ENCODE measurements around the gene MINPP1.

GRCh38 chr10:87585565-87586514 lies 81.1 kb downstream of the MINPP1 start:
- TF ChIP-seq PATZ1 (CRISPR knock-in tag; IDR thresholded peaks at IDR 0.05), result no peak
- no peak for TF ChIP-seq USF2 (IDR thresholded peaks at IDR 0.05; ENCODE audit: low read depth, low read length)
- no peak for TF ChIP-seq USF2 (CRISPR knock-in tag; IDR thresholded peaks at IDR 0.05; ENCODE audit: borderline replicate concordance)
- TF ChIP-seq MYNN (CRISPR knock-in tag; IDR thresholded peaks at IDR 0.05; ENCODE audit: low read depth), result no peak
- no peak for TF ChIP-seq ZBTB49 (CRISPR knock-in tag; IDR thresholded peaks at IDR 0.05; ENCODE audit: borderline replicate concordance)
- TF ChIP-seq TEAD3 (CRISPR knock-in tag; optimal IDR thresholded peaks at IDR 0.05; ENCODE audit: borderline replicate concordance), result no peak
- no peak for TF ChIP-seq MAFG (CRISPR knock-in tag; IDR thresholded peaks at IDR 0.05)
- no peak for TF ChIP-seq MED1 (CRISPR knock-in tag; IDR thresholded peaks at IDR 0.05)
- no peak for TF ChIP-seq ZBTB4 (CRISPR knock-in tag; IDR thresholded peaks at IDR 0.05; ENCODE audit: borderline replicate concordance)
- no peak for TF ChIP-seq ZNF337 (CRISPR knock-in tag; IDR thresholded peaks at IDR 0.05; ENCODE audit: borderline replicate concordance, low read depth)
- no peak for TF ChIP-seq JUND (CRISPR knock-in tag; IDR thresholded peaks at IDR 0.05)
- TF ChIP-seq MXI1 (IDR thresholded peaks at IDR 0.05; ENCODE audit: borderline replicate concordance, low read depth, low read length), result no peak

Measured in HepG2 (cell line).